Activated CD8-positive, alpha-beta memory T cell treated with anti-CD3 and anti-CD28 coated beads, Interleukin-2, amount 50 U/mL, for 48 hours (primary cell): ENCODE data around the gene REC114.
"Not testable (repeated sequence)": the region's sequence is repeated elsewhere in the genome, so short reads cannot be mapped to it uniquely, and the experiment has no call there.

ENCODE experiments used
- DNase-seq: peaks from one replicate; pipeline ENCODE4 v3.0.0-alpha.2; 2020

REC114 gene

DNA sequence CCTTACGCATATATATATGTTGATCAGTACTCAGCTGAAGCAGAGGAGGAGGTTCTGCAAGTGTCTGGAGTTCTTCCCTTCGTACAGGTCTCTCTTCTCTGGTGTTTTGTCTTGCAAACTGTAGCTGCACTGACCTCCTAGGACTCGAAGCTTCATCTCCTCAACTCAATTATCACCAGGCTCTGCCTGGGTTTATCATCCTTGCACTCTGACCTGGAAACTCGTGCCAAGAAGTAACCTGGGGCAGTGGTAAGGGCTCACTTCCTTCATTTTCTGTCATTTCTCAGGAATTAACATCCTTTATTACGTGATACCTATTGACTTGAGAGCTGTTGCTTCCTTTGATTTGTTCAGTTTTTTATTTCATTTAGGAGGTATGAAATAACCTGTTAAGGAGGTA lies 14.4 kb downstream of the REC114 start:
- no peak for DNase-seq

DNA sequence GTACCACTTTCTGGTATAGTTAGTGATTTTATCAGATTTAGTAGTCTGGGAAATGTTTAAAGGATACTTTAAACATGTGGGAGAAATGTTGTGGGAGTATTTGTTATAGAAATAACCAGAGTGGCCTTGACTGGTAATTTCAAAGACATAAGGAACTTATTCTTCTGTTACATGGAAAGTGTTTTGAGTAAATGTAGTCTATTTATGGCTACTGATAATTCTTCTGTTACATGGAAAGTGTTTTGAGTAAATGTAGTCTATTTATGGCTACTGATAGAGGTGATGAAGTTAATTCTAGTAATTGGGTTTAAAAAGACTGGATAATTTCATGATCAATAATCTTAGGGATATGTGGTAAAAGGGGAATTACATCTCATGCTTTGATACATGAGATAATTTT lies 17.7 kb downstream of the REC114 start:
- no peak for DNase-seq

DNA sequence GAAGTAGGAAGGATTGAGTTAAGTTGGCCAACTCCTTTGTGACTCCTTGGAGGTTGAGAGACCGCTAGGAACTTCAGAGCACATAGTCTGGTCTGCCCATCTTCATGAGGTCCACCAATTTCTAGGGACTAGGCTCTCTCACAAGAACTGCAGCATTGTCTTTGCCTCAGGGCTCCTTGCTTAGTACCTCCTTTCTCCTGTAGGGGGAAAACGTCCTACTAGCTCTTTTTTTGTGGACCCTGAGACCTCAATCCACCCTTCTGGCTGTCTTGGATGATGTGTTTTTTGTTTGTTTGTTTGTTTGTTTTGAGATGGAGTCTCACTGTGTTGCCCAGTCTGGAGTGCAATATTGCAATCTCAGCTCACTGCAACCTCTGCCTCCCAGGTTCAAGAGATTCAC lies 21.6 kb downstream of the REC114 start:
- no peak for DNase-seq

DNA sequence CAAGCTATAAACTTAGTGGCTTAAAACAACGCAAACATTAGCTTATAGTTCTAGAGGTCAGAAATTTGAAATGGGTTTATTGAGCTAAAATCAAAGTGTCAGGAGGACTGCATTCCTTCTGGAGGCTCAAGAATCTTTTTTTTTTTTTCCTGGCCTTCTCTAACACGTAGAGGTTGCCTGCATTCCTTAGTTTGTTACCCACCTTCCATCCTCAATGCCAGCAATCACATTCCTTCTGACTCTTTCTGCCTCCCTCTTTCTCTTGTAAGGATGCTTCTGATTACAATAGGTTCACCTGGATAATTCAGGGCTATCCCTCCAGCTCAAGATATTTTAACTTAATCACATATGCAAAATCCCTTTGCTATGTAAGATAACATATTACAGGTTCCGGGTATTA lies 24.8 kb downstream of the REC114 start:
- DNase-seq = no peak

DNA sequence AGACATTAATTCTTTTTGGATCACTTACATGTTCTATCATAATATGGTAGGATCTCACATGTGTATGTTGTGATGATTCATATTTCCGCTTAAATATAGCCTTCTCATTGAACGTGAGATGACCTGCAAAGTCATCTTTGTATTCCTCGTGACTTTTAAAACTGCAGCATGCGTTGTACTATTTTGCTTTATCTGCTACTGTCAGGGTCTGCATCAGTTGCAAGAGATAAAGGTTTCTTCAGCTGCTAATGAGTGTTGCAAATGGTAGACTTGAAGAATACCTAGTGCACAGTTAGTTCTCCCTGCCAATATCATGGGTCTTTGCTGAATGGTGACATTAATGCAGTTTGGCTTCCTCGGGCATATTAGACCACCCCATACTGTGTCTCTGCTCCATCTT lies 31.8 kb downstream of the REC114 start:
- no peak for DNase-seq

DNA sequence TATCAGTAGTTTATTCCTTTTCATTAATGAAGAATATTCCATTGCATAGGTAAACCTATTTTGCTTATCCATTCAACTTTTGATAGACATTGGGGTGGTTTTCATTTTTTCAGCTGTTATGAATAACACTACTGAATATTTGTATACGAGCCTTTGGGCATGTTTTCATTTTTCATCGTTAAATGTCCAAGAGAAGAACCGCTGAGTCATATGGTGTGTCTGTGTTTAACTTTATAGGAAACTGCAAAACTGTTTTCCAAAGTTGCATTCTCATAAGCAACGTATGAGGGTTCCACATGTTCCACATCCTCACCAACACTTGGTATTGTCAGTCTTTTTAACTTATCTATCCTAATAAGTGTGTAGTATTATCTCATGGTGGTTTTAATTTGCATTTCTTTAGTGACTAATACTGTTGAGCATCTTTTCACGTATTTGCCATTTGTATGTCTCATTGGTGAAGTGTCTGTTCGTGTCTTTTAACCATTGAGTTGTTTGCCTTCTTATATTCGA lies 33.8 kb downstream of the REC114 start:
- DNase-seq = no peak

- DNase-seq = no peak
These were observed 37.1 kb downstream of the REC114 start for GRCh38 chr15:73480050-73480449.

DNA sequence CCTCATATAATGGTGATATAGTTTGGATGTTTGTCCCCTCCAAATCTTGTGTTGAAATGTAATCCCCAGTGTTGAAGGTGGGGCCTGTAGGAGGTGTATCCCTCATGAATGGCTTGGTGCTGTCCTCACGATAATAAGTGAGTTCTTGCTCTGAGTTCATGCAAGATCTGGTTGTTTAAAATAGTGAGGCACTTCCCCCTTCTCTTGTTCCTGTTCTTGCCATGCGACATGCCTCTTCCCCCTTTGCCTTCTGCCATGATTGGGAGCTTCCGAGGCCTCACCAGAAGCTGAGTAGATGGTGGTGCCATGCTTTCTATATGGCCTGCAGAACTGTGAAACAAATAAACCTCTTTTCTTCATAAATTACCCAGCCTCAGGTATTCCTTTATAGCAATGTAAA lies 39.2 kb downstream of the REC114 start:
- DNase-seq = no peak

DNA sequence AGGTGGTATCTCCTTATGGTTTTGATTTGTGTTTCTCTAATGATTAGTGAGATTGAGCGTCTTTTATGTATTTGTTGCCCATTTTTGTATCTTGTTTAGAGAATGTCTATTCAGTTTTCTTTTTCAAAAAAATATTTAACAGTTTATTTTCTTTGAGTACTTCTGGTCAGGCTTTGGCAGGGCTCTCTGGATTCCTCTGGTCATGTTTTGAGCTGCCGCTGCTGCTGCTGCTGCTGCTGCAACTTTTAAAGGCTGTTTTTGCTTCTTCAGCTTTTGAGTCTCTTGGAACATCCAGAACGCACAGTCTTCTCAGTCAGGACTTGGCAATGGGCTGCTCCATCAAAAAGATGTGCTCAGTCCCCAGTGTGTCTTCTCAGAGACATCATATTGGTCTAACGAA lies 40.1 kb downstream of the REC114 start:
- no peak for DNase-seq

- DNase-seq = no peak
These were observed 42.4 kb downstream of the REC114 start for GRCh38 chr15:73485372-73485771.

DNA sequence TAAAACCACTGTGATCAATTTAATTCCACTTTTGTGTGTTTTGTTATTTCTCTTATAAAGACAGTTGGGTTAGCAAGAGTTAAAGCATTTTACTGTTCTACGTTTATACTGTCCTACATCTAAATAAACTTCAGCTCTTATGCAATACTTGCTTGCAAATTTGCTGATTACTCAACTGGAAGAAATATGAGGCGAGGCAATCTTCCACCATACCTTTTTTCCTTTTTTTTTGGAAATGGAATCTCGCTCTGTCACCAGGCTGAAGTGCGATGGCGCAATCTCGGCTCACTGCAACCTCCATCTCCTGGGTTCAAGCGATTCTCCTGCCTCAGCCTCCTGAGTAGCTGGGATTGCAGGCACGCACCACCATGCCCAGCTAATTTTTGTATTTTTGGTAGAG lies 42.9 kb downstream of the REC114 start:
- DNase-seq = not testable (repeated sequence)

DNA sequence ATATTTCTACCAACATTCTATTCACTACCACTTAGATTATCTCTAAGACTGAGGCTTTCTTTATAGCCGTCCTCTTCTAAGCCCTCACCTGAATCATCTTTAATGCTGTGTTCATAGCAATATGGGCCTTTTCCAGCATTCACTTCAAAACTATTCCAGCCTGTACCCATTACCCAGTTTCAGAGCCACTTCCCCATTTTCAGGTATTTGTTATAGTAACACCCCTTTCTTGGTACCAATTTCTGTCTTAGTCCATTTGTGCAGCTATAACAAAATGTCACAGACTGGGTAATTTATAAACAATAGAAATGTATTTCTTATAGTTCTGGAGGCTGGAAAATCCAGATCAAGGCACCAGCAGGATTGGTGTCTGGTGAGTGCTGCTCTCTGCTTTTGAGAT lies 45.7 kb downstream of the REC114 start:
- no peak for DNase-seq

DNA sequence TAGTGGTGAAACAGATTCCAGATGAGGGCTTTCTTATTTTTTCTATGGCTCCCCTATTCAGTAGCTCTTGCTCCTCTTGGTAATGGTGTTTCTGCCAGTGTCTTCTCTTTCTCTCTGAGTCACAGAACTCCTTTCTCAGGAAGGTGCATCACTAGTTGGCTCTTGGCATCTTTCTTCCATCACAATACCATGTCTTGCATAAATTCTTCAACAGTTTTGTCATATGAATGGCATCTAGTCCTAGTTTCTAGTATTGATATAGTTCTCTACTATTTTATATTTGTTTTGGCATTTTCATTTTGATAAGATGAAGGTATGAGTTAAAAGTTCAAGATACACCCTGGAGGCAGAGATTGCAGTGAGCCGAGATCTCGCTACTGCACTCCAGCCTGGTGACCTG lies 51.0 kb downstream of the REC114 start:
- no peak for DNase-seq

DNA sequence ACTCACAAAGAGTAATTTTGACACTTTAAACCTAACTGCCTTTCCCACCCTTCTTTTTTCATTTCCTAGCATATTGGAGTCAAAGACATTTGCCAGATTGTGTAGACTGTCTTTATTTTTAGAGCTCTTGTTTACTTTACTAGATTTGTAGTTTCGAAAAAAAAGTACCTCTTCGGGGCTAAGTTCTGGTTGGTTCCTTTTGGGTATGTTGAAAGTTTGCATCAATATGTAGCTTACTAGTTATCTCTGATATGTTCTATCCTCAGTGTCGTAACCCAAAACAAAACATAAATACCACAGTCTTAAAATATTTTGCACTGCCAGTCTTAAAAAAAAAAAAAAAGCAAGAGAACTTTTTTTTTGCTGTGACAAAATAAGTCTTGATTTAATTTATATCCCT lies 52.2 kb downstream of the REC114 start:
- DNase-seq = no peak

DNA sequence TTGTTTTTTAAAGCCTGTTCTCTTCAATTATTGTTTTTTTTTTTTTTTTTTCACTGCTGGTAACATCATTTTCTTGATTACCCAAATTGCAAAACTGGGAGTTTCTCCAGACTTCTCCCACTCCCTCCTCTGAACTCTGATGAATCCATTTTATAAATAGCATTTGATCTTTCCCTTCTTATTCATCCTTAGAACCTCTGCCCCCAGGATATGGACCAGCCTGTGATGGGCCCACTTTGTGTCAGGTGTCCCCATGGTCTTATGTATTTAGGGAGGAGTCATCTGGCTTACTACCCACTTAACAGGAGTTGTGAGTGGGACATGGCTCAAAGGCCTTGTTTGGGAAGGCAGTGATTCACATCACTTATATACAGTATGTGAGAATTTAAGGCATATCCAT lies 57.7 kb downstream of the REC114 start:
- DNase-seq = no peak

- no peak for DNase-seq
These were observed 61.9 kb downstream of the REC114 start for GRCh38 chr15:73504885-73505284.

DNA sequence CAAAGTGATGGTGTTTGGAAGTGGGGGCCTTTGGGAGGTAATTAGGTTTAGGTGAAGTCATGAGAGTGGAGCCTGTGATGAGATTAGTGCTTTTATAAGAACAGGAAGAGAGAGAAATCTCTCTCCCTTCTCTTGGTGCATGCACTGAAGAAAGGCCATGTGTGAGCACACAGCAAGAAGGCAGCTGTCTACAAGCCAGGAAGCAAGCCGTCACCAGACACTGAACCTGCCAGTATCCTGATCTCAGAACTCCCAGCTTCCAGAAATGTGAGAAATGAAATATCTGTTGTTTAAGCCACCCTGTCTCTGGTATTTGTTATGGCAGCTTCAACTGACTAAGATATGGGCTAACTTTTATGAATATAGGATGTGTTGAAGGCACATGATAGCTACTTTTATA lies 72.6 kb downstream of the REC114 start:
- no peak for DNase-seq

GRCh38 chr15:73517566-73517965 lies 74.6 kb downstream of the REC114 start:
- no peak for DNase-seq

- DNase-seq = no peak
These were observed 75.4 kb downstream of the REC114 start for GRCh38 chr15:73518180-73518862.

GRCh38 chr15:73518876-73519733 lies 76.1 kb downstream of the REC114 start:
- DNase-seq = no peak

- no peak for DNase-seq
These were observed 79.0 kb downstream of the REC114 start for GRCh38 chr15:73522011-73522410.

DNA sequence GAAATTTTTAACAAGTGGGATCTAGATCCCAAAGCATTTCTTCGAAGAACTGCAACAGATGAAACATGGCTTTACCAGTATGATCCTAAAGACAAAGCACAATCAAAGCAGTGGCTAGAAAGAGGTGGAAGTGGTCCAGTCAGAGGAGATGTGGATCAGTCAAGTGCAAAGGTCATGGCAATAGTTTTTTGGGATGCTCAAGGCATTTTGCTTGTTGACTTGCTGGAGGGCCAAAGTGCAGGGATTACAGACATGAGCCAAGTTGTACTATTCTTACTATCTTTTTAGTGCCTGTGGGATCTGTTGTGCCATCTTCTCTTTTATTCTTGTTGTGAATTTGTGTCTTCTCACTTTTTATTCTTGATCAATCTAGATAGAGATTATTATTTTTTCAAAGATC lies 82.0 kb downstream of the REC114 start:
- DNase-seq = no peak

DNA sequence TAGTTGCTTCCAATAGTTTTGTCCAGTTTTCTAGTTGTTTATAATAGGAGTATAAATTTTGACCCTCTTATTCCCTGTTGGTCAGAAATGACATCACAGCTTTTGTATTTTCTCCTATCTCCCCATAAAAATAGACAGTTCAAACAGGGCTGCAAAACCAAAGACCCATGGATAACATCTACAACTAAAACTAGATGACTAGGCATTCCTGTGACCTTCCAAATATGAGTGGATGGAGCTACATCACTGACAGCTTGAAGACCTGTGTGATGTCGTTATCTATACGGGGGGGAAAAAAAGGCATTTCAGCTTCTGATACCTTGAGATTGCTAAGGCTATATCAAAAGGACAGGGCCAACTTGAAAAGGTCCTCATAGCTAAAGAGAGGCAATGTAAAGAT lies 84.6 kb downstream of the REC114 start:
- DNase-seq = no peak

- DNase-seq = no peak
These were observed 87.7 kb downstream of the REC114 start for GRCh38 chr15:73530649-73531048.
